NB4 (cell line): ENCODE results near the gene NPTX2.

Experiments
- MYC ChIP-seq: IDR thresholded peaks from 2 replicates; pipeline ENCODE4 v1.6.1; 2011; ENCODE audit warnings: low read depth, low read length
- POLR2A ChIP-seq: IDR thresholded peaks from 2 replicates; pipeline ENCODE4 v1.6.1; 2011; ENCODE audit warnings: mild to moderate bottlenecking; ENCODE audit not compliant: insufficient read length; ENCODE audit errors: extremely low read depth
- TF ChIP-seq, protein P1 (sequence below): IDR thresholded peaks from one replicate; pipeline ENCODE4 v1.5.1; 2012; ENCODE audit warnings: low read depth, low read length
- TF ChIP-seq, protein P2 (sequence below): IDR thresholded peaks from 2 replicates; pipeline ENCODE4 v1.6.1; 2011; ENCODE audit warnings: low read depth, low read length

- TF ChIP-seq, protein P1, sequence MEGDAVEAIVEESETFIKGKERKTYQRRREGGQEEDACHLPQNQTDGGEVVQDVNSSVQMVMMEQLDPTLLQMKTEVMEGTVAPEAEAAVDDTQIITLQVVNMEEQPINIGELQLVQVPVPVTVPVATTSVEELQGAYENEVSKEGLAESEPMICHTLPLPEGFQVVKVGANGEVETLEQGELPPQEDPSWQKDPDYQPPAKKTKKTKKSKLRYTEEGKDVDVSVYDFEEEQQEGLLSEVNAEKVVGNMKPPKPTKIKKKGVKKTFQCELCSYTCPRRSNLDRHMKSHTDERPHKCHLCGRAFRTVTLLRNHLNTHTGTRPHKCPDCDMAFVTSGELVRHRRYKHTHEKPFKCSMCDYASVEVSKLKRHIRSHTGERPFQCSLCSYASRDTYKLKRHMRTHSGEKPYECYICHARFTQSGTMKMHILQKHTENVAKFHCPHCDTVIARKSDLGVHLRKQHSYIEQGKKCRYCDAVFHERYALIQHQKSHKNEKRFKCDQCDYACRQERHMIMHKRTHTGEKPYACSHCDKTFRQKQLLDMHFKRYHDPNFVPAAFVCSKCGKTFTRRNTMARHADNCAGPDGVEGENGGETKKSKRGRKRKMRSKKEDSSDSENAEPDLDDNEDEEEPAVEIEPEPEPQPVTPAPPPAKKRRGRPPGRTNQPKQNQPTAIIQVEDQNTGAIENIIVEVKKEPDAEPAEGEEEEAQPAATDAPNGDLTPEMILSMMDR, result no peak
- TF ChIP-seq POLR2A, result no peak
- TF ChIP-seq MYC, result no peak
- TF ChIP-seq, protein P2, sequence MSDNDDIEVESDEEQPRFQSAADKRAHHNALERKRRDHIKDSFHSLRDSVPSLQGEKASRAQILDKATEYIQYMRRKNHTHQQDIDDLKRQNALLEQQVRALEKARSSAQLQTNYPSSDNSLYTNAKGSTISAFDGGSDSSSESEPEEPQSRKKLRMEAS, result no peak
Measured at GRCh38 chr7:98657736-98658135, 40.7 kb downstream of the NPTX2 start.
